ENCODE data around the gene SH3YL1. TPM values are rescaled to one million over a fixed set of nuclear protein-coding genes. Genes with fewer than 3 reads are reported as not detected.

SH3YL1 gene
- total RNA-seq, 1 experiment from 2014 or later, result 97.0 TPM

DNA sequence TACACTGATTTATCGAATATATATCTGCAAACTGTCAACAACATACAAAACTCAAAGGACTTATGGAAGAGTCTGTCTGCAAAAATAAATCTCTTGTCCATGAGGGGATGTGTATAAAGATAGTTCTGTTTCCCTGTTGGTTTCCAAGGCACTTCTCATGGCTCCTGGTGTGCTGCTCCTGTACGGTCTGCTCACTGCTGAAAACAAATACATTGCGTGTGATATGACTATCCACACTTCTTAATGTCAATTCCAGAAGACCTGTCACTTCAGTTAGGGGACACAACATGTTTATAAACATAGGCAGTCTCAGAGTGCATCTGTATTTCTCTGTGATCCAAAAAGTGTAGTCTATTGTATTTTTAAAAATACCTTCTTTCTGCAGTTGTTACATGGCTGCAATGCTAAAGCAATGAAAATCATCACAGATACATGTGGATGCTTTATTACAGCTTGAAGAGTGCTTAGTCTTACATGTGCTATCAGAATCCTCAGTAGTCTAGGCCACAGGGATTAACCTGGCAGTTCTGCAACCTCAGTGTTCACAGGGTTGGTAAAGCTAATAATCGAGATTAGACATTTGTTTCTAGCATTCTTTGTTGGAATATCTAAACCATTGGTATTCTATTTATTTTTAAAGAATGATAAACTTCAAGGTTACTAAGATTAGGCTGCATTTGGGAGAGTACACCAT, 16.3 kb upstream of the SH3YL1 start:
- no peak for DNase-seq
- no TSS peak for BruUV-seq (replicated peaks)
- CTCF ChIA-PET, result no interaction called here
- Mint-ChIP-seq H3K9me3 (ENCODE audit: low read depth, unreplicated experiment) (no peaks in the 10 kb centered on the region), H3K4me1 (ENCODE audit: low read depth, unreplicated experiment) (peaks cover 2% of the 10 kb centered on the region), H3K36me3 (ENCODE audit: insufficient read depth, unreplicated experiment) (peaks cover 21% of the 10 kb centered on the region), H3K4me3 (ENCODE audit: low read depth, unreplicated experiment) (no peak overlapping the region), H3K27ac (ENCODE audit: unreplicated experiment) (no peak overlapping the region), H3K27me3 (ENCODE audit: unreplicated experiment) (peaks cover 1% of the 10 kb centered on the region)
- intact Hi-C loops (cut with micrococcal nuclease; ENCODE audit: unreplicated experiment), result no loop called here
- TF ChIP-seq, protein P1, sequence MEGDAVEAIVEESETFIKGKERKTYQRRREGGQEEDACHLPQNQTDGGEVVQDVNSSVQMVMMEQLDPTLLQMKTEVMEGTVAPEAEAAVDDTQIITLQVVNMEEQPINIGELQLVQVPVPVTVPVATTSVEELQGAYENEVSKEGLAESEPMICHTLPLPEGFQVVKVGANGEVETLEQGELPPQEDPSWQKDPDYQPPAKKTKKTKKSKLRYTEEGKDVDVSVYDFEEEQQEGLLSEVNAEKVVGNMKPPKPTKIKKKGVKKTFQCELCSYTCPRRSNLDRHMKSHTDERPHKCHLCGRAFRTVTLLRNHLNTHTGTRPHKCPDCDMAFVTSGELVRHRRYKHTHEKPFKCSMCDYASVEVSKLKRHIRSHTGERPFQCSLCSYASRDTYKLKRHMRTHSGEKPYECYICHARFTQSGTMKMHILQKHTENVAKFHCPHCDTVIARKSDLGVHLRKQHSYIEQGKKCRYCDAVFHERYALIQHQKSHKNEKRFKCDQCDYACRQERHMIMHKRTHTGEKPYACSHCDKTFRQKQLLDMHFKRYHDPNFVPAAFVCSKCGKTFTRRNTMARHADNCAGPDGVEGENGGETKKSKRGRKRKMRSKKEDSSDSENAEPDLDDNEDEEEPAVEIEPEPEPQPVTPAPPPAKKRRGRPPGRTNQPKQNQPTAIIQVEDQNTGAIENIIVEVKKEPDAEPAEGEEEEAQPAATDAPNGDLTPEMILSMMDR (IDR thresholded peaks at IDR 0.05; ENCODE audit: unreplicated experiment), result no peak

DNA sequence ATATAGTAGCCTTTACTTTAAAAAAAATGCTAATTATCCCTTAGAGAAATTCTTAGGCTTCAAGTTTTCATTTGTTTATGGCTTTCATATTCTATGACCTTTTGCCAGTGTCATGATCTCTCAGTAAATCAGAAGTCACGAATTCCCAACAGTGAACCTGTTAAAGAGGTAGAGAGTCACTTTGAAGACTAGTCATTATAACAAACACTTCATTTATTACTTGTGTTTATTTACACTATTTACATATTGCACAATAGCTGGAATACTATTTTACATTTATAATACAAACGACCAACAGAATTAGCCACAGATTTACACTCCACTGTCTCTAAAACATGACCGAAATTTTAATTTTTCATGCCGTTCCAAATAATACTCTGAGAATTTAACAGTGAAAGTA, 15.5 kb upstream of the SH3YL1 start:
- Mint-ChIP-seq H3K36me3 (ENCODE audit: insufficient read depth, unreplicated experiment) (peaks cover 21% of the 10 kb centered on the region), H3K4me3 (ENCODE audit: low read depth, unreplicated experiment) (no peak overlapping the region), H3K9me3 (ENCODE audit: low read depth, unreplicated experiment) (no peaks in the 10 kb centered on the region), H3K4me1 (ENCODE audit: low read depth, unreplicated experiment) (peaks cover 6% of the 10 kb centered on the region), H3K27me3 (ENCODE audit: unreplicated experiment) (no peaks in the 10 kb centered on the region), H3K27ac (ENCODE audit: unreplicated experiment) (no peak overlapping the region)
- no peak for DNase-seq
- BruUV-seq (replicated peaks), result no TSS peak
- TF ChIP-seq, protein P1 (IDR thresholded peaks at IDR 0.05; ENCODE audit: unreplicated experiment), result no peak
- CTCF ChIA-PET, result no interaction called here
- intact Hi-C loops (cut with micrococcal nuclease; ENCODE audit: unreplicated experiment), result no loop called here

DNA sequence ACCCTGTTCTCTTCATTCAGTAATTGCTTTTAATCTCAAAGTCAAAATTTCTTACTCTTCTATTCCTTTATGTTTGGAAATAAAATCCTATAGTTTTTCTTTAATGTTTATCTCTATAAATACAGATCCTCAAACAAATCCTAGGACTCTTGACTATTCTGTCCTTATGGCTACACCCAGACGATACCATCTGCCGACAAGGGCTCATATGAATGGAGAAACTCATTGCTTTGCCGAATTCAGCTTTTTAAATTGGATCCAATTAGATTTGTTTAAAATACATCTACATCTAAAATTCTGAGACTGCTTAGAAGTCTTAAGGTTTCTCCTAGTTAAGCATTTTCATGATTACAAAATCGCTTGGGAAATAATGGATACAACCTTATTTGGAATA, 15.1 kb upstream of the SH3YL1 start:
- Mint-ChIP-seq H3K27me3 (ENCODE audit: unreplicated experiment) (no peaks in the 10 kb centered on the region), H3K4me3 (ENCODE audit: low read depth, unreplicated experiment) (no peak overlapping the region), H3K36me3 (ENCODE audit: insufficient read depth, unreplicated experiment) (peaks cover 21% of the 10 kb centered on the region), H3K9me3 (ENCODE audit: low read depth, unreplicated experiment) (no peaks in the 10 kb centered on the region), H3K4me1 (ENCODE audit: low read depth, unreplicated experiment) (peaks cover 8% of the 10 kb centered on the region), H3K27ac (ENCODE audit: unreplicated experiment) (no peak overlapping the region)
- intact Hi-C loops (cut with micrococcal nuclease; ENCODE audit: unreplicated experiment), result no loop called here
- DNase-seq, result no peak
- TF ChIP-seq, protein P1 (IDR thresholded peaks at IDR 0.05; ENCODE audit: unreplicated experiment), result no peak
- no TSS peak for BruUV-seq (replicated peaks)
- CTCF ChIA-PET, result no interaction called here

DNA sequence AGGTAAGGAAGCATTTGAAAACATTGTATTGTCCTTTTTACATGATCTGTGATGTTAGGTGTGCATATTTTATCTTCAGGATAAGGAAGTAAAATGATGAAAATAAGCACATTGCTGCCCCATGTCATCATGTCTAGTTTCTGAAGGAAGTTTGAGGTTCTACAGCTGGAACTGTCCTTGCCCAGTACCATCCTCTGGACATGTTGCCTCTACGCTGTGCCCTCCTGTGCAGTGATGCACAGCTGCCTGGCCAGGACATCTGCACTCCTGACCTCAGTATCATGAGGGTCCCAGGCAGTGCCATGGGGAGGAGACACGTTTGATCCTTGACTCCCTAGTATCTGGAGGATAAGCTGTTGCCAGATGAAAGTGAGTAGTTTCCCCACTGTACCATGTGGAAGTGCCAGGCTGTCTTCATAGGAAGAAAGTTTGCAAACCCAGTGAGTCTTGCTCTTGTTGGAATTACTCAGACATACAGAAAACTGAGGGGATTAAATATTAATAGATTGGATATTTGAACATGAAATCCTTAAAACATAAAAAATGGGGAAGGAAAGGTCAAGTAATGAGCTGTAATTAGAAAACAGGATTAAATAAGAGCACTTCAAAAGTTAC, 14.6 kb upstream of the SH3YL1 start:
- H3K27me3 Mint-ChIP-seq (ENCODE audit: unreplicated experiment), result no peaks in the 10 kb centered on the region
- no peak for DNase-seq
- no peaks in the 10 kb centered on the region for H3K9me3 Mint-ChIP-seq (ENCODE audit: low read depth, unreplicated experiment)
- TF ChIP-seq, protein P1 (IDR thresholded peaks at IDR 0.05; ENCODE audit: unreplicated experiment), result no peak
- CTCF ChIA-PET, result no interaction called here
- no peak overlapping the region for H3K4me3 Mint-ChIP-seq (ENCODE audit: low read depth, unreplicated experiment)
- intact Hi-C loops (cut with micrococcal nuclease; ENCODE audit: unreplicated experiment), result no loop called here
- H3K4me1 Mint-ChIP-seq (ENCODE audit: low read depth, unreplicated experiment), result peaks cover 8% of the 10 kb centered on the region
- peaks cover 21% of the 10 kb centered on the region for H3K36me3 Mint-ChIP-seq (ENCODE audit: insufficient read depth, unreplicated experiment)
- BruUV-seq (replicated peaks), result no TSS peak
- no peak overlapping the region for H3K27ac Mint-ChIP-seq (ENCODE audit: unreplicated experiment)

All from Calu3 (cell line).